GM12892 (cell line): ENCODE data around the gene BIN1.

ENCODE experiments used
- POLR2AphosphoS5 ChIP-seq: IDR thresholded peaks from 2 replicates; pipeline ENCODE4 v1.6.1; 2011; ENCODE audit warnings: low read depth, low read length, control low read depth
- TAF1 ChIP-seq: IDR thresholded peaks from 2 replicates; pipeline ENCODE4 v1.6.1; 2011; ENCODE audit warnings: low read depth, mild to moderate bottlenecking, control low read depth, low read length, borderline replicate concordance

DNA sequence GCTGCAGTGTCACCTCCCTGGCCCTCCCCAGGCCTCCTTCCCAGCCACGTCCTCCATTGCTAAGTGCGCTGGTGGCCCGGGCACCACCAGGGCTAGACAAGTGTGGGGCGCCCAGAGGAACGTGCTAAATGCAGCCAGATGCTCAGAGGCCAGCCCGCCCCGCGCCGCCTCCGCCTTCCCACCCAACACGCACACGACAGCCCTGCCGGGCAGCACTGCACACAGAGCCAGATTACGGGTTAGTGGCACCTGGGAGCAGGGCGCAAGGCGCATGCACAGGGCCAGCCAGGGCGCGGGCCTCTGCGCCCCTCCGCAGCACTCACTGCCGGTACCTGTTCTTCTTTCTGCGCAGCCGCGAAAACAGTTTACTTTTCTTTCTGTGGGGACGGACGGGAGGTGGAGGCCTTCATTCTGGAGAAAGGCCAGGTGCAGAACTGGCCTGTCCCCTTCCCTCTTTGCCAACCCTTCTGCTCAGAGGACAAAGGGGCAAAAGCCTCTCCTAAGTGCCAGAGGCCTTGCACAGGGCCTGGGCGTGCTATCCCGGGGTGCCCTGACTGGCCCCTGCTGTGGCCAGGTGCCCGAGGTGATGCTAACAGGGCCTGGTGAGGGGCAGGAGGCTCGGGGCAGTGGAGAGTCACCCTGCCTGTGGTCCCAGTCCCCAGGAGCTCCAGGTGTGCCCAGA, 46.5 kb downstream of the BIN1 start:
- no peak for TF ChIP-seq POLR2AphosphoS5
- TF ChIP-seq TAF1, result no peak
